Epithelial cell of proximal tubule (primary cell): ENCODE results near the gene BCKDK. TPM values are rescaled to one million over a fixed set of nuclear protein-coding genes. Genes with fewer than 3 reads are reported as not detected.

Source experiments
- DNase-seq: peaks from one replicate; pipeline ENCODE4 v3.0.0-alpha.2; 2011; ENCODE audit warnings: low read depth
- H3K4me3 ChIP-seq: 2 replicates; pipeline ENCODE4 v1.5.1; 2011; ENCODE audit warnings: low read depth, mild to moderate bottlenecking, low read length
- CTCF ChIP-seq: conservative IDR thresholded peaks from 2 replicates; pipeline ENCODE4 v1.5.1; 2012; ENCODE audit warnings: low read depth, mild to moderate bottlenecking, low read length
- total RNA-seq: library from RNA; depleted of rRNA; stranded (reverse); fragments of >200 nt; gene quantifications from 2 replicates; pipeline ENCODE4 v1.2.3, GENCODE V29; 2015

BCKDK gene
- total RNA-seq, 1 donor from 2014 or later = 78.2 TPM

- H3K4me3 ChIP-seq = no peak overlapping the region
- DNase-seq = no peak
- TF ChIP-seq CTCF = no peak
These were observed 40.8 kb upstream of the BCKDK start for GRCh38 chr16:31067342-31067741.

- H3K4me3 ChIP-seq = peak overlapping the region; percentile 81
- no peak for TF ChIP-seq CTCF
- no peak for DNase-seq
These were observed 36.3 kb upstream of the BCKDK start for GRCh38 chr16:31071861-31072260.

GRCh38 chr16:31072540-31073141 is 35.5 kb upstream of the BCKDK start:
- DNase-seq = no peak
- peak overlapping the region; percentile 81 for H3K4me3 ChIP-seq
- peak; percentile 2 for TF ChIP-seq CTCF

- TF ChIP-seq CTCF = no peak
- DNase-seq = no peak
These were observed 34.8 kb upstream of the BCKDK start for GRCh38 chr16:31073142-31073969.

GRCh38 chr16:31073970-31074813 is 34.0 kb upstream of the BCKDK start, which contains the start of the genes ZNF646 and ZNF668:
TSS of gene ZNF646 (plus strand) at chr16:31074422. CDS start at chr16:31076325, 1,903 bp downstream.
TSS of gene ZNF668 (minus strand) at chr16:31074240. CDS start at chr16:31064459, 9,781 bp downstream.
- TF ChIP-seq CTCF = no peak
- DNase-seq = peak; percentile 94
- peak within 1 kb of the TSS; percentile 81 for H3K4me3 ChIP-seq

More at GRCh38 chr16:31073142-31073969, 34.8 kb upstream of the BCKDK start:
- H3K4me3 ChIP-seq = peak overlapping the region; percentile 81

- no peak for TF ChIP-seq CTCF
- H3K4me3 ChIP-seq = peak overlapping the region; percentile 81
- no peak for DNase-seq
These were observed 33.4 kb upstream of the BCKDK start for GRCh38 chr16:31074814-31075183.
